Left cardiac atrium (tissue), 4 donors: Measurements from ENCODE around the gene ITPR3. TPM values are rescaled to one million over a fixed set of nuclear protein-coding genes. Genes with fewer than 3 reads are reported as not detected.
"Not testable (repeated sequence)": the region's sequence is repeated elsewhere in the genome, so short reads cannot be mapped to it uniquely, and the experiment has no call there.

Experiments used
- ATAC-seq, 2 donors: fragments of 200-7000 bp; cut with Tn5 transposase; one replicate each; pipeline ENCODE4 v1.9.1; 2020; ENCODE audit warnings: mild to moderate bottlenecking in 2 of 2, moderate library complexity in 2 of 2
- DNase-seq: peaks from one replicate; pipeline ENCODE4 v3.0.0-alpha.2; 2020
- intact Hi-C, 2 donors: fragments of 100-400 bp; cut with DNase I; formaldehyde crosslinking; loops; one replicate each; pipeline versions ENCODE4 v1.14.1 to v1.15.1; 2022 to 2023
- total RNA-seq, 2 donors: library from RNA; stranded (reverse); fragmentation: NEBNext Ultra II Directional; extraction: Animal tissue kit (Norgen Biotek cat#: 25700); gene quantifications; one replicate each; pipeline ENCODE4 v1.2.1, GENCODE V29; 2021
- donor health status: DM: no; HTN: yes; CAD: no.
- donor health status: DM: no; HTN: yes; CAD: no; lungs with severe emphysema.
- donor health status: DM: yes; HTN: yes; CAD: no.
- donor health status: Dilated cardiomyopathy.

ITPR3 gene
- total RNA-seq, 2 donors from 2014 or later: 9.6 to 16.6 TPM

DNA sequence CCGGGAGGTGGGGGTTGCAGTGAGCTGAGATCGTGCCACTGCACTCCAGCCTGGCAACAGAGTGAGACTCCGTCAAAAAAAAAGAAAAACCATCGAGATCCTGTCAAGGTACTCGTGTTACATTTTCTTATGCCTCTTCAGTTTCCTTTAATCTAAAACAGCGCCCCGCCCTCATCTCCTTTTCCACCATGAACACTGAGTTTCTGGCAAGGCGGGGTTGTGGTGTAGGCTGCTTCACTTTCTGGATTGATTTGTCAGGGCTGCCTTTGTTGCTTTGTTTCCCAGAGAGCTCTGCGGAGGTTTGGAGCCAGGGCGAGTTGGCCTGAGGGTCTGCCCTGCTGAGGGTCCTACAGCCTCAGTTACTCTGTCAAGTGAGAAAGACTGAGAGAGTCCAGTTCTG is 8.9 kb downstream of the ITPR3 start:
- ATAC-seq (no peak), DNase-seq (no peak)
- intact Hi-C loops: loop anchor here (10.0 kb wide), 2 partner anchors 45 to 65 kb away; partner anchors contain the start of gene BAK1 (in 1 of the 2)

DNA sequence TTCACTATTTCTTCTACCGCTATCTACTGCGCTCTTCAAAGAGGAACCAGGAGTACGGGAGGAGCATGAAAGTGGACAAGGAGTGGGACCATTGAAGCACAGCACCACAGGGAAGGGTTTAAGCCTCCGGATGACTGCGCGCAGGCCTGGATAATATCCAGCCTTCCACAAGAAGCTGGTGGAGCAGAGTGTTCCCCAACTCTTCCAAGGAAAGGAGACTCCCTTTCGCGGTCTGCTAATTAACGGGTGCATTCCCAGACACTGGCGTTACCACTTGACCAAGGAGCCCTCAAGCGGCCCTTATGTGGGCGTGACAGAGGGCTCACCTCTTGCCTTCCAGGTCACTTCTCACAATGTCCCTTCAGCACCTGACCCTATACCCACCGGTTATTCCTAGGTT is 10.4 kb downstream of the ITPR3 start:
- not testable (repeated sequence) for ATAC-seq, DNase-seq
- intact Hi-C loops: loop anchor here (10.0 kb wide), 2 partner anchors 47 to 63 kb away; partner anchors contain the start of gene BAK1 (in 1 of the 2)

GRCh38 chr6:33631971-33632557 is 10.9 kb downstream of the ITPR3 start:
- no peak for DNase-seq
- ATAC-seq: no peak
- intact Hi-C loops: loop anchor here (10.0 kb wide), 2 partner anchors 47 to 63 kb away; partner anchors contain the start of gene BAK1 (in 1 of the 2)

- intact Hi-C loops: loop anchor here (10.0 kb wide), 2 partner anchors 48 to 62 kb away; partner anchors contain the start of gene BAK1 (in 1 of the 2)
- DNase-seq: peak; percentile 51
- peak in 1 of 2 donors; percentile 41 for ATAC-seq
Measured at GRCh38 chr6:33632558-33633039, 11.5 kb downstream of the ITPR3 start.

DNA sequence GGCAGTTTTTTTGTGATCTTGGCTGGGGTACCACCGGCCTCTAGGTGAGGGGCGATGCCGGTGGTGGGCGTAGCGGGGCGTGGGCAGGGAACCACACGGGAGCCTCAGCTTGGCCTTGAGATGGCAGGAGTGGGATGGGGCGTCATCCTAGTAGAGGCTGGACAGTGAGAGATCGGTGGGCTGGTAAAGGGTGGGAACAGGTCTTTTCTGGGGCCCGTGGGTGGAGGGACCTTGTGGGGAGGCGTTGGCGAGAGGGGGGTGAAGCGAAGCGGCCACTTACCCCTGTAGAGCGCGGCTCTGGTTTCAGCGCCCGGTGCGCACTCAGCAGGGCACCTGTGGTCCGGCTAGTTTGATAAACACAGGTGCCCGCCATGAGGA is 12.0 kb downstream of the ITPR3 start:
- ATAC-seq (peak in 1 of 2 donors; percentile 1), DNase-seq (no peak)
- intact Hi-C loops: loop anchor here (10.0 kb wide), 2 partner anchors 48 to 62 kb away; partner anchors contain the start of gene BAK1 (in 1 of the 2)

GRCh38 chr6:33633462-33634158 is 12.5 kb downstream of the ITPR3 start:
- intact Hi-C loops: loop anchor here (10.0 kb wide), 2 partner anchors 49 to 61 kb away; partner anchors contain the start of gene BAK1 (in 1 of the 2)
- DNase-seq (peak; percentile 81), ATAC-seq (peak; percentile 86 to 90)

DNA sequence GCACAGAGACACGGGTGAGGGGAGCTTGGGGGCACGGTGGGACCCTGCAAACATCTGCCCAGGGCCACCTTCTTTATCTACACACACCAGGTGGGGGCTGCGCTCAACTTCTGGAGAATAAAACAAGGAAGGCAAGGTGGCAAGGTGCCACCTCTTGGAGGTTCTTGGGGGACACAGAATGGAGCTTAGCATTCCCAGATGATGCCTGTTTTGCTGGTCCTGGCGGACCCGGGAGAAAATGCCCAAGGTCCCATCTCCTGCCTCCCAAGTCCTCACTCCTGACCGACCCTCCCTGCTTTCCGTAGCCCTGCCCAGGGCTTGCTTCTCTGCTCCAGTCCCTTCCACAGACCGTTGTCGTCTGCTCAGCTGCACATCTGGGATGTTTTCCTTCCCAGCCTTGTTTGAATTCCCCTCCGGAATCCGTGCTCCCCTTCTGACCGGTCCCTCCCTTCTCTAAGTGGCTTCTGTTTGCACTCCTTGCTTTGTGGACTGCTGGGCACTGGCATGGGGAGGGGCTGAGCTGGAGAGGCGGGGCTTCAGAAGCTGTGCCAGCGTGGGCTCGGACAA is 13.1 kb downstream of the ITPR3 start:
- ATAC-seq: peak; percentile 38 to 63
- intact Hi-C loops: loop anchor here (10.0 kb wide), 2 partner anchors 49 to 61 kb away; partner anchors contain the start of gene BAK1 (in 1 of the 2)

GRCh38 chr6:33634946-33635345 is 13.8 kb downstream of the ITPR3 start:
- intact Hi-C loops: loop anchor here (5.0 to 10.0 kb wide), 3 partner anchors 50 to 60 kb away; partner anchors contain the start of gene BAK1 (in 1 of the 2)
- DNase-seq: no peak
- ATAC-seq: no peak

More for the DNA sequence above, 13.1 kb downstream of the ITPR3 start:
- no peak for DNase-seq

GRCh38 chr6:33636655-33637054 is 15.5 kb downstream of the ITPR3 start:
- intact Hi-C loops: loop anchor here (5.0 to 10.0 kb wide), 3 partner anchors 51 to 58 kb away; partner anchors contain the start of gene BAK1 (in 1 of the 2)
- ATAC-seq: no peak
- DNase-seq: no peak

DNA sequence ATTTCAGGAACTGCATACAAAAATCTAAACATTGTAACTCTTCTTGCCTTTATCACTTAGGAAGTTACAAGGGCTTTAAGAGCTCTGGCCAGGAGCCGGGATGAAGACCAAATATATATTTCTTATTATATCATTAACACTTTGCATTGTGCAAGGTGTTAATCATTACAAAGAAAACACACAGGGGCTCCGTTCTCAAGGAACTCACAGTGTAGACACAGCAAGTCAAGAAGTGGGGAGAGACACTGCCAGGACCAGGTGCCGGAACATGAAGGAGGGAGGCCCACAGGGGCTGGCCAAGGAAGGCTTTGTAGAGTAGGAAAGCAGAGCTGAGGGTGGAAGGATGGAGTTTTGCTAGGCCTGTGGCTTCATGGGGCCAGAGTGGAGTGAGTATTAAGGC is 17.4 kb downstream of the ITPR3 start:
- intact Hi-C loops: loop anchor here (5.0 to 10.0 kb wide), 3 partner anchors 49 to 56 kb away; partner anchors contain the start of gene BAK1 (in 1 of the 2)
- DNase-seq (no peak), ATAC-seq (no peak)

GRCh38 chr6:33639559-33639958 is 18.4 kb downstream of the ITPR3 start:
- intact Hi-C loops: loop anchor here (5.0 to 10.0 kb wide), 3 partner anchors 48 to 55 kb away; partner anchors contain the start of gene BAK1 (in 1 of the 2)
- DNase-seq: no peak
- no peak for ATAC-seq

DNA sequence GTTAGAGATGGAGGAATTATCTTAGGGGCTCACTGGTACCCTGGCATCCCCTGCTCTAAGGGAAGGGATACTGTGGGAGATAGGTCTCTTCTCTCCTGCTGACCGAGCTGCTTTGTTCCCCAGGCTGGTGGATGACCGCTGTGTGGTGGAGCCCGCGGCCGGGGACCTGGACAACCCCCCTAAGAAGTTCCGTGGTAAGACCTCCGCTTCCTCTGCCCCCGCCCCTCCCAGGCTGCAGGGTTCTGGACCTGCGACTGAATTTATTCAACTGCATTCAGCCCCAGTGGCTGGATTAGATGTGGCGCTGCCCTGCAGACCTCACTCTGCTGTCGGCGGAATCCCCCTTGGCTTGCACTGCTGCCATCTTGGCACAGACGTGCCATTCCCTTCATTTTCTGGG is 19.2 kb downstream of the ITPR3 start:
- ATAC-seq: no peak
- intact Hi-C loops: no loop called here
- DNase-seq: no peak

GRCh38 chr6:33641144-33641543 is 20.0 kb downstream of the ITPR3 start:
- intact Hi-C loops: no loop called here
- DNase-seq: no peak
- no peak for ATAC-seq

GRCh38 chr6:33641602-33642001 is 20.5 kb downstream of the ITPR3 start:
- DNase-seq (no peak), ATAC-seq (no peak)
- intact Hi-C loops: no loop called here

GRCh38 chr6:33642897-33643296 is 21.8 kb downstream of the ITPR3 start:
- intact Hi-C loops: no loop called here
- peak in 1 of 2 donors; percentile 35 for ATAC-seq
- no peak for DNase-seq

DNA sequence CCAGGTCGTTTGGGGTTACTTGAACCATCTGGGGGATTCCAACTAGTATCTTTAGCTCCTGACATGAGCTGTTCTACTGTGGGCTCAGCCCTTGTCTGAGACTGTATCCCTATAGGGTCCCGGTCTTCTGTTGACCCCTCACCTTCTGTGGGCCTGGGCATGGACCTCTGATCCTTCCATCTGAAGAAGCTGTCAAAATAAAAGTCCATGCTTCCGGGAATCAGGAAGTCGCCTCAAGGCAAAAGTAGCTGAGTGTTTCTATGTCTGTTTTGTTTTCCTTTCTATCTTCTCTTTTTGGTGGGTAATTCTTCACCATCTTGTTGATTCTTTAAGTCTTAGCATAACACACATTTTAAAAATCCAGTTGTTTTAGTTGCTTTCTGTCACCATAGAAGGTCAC is 30.3 kb downstream of the ITPR3 start:
- intact Hi-C loops: no loop called here
- DNase-seq (no peak), ATAC-seq (no peak)

DNA sequence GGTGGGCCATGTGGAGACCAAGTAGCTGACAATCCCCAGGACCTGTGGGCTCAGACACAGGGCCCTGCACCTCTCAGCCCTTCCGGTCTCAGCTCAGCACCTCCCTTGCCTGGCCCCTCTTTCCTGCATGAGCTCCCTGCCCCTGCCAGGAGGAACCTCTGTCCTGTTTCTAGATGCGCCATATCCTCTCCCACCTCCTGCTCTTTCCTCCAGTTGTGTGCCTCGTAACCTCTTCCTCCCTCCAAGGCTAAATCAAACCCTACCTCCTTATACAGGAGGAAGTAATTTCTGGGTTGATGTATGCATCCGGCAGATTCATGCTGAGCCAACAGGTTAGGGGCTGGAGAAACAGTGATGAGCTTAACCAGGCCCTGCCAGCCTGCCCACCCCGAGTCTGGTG is 30.9 kb downstream of the ITPR3 start:
- ATAC-seq: no peak
- intact Hi-C loops: no loop called here
- DNase-seq: no peak

GRCh38 chr6:33654831-33655554 is 33.9 kb downstream of the ITPR3 start:
- intact Hi-C loops: no loop called here
- ATAC-seq: no peak

GRCh38 chr6:33656844-33657243 is 35.7 kb downstream of the ITPR3 start:
- DNase-seq (no peak), ATAC-seq (no peak)
- intact Hi-C loops: no loop called here

More at GRCh38 chr6:33654831-33655554, 33.9 kb downstream of the ITPR3 start:
- DNase-seq: no peak
